NCI-H510A treated with DMSO at 0.1 percent for 48 hours (cell line): ENCODE data around the gene IQCE.

Experiments used
- DNase-seq: peaks from one replicate; lab custom pipeline; 2025; lab: John Stamatoyannopoulos, UW

The IQCE gene

GRCh38 chr7:2646680-2647571 lies 88.1 kb downstream of the IQCE start:
- no peak for DNase-seq

- no peak for DNase-seq
Observed at GRCh38 chr7:2647594-2648172, 88.9 kb downstream of the IQCE start.

- DNase-seq = no peak
Observed at GRCh38 chr7:2649139-2649838, 90.5 kb downstream of the IQCE start.

- DNase-seq = no peak
Observed at GRCh38 chr7:2649991-2650390, 91.2 kb downstream of the IQCE start.

GRCh38 chr7:2650451-2650850 lies 91.7 kb downstream of the IQCE start:
- DNase-seq = no peak

- DNase-seq = no peak
Observed at GRCh38 chr7:2651336-2651735, 92.6 kb downstream of the IQCE start.

GRCh38 chr7:2651847-2652735 lies 93.3 kb downstream of the IQCE start:
- no peak for DNase-seq

- DNase-seq = no peak
Observed at GRCh38 chr7:2652736-2653060, 93.9 kb downstream of the IQCE start.

- DNase-seq = no peak
Observed at GRCh38 chr7:2654059-2654458, 95.3 kb downstream of the IQCE start.

- DNase-seq = no peak
Observed at GRCh38 chr7:2655870-2656614, 97.3 kb downstream of the IQCE start.

- no peak for DNase-seq
Observed at GRCh38 chr7:2657208-2657607, 98.4 kb downstream of the IQCE start.

GRCh38 chr7:2657920-2658671 lies 99.3 kb downstream of the IQCE start:
- no peak for DNase-seq

GRCh38 chr7:2658941-2659340 lies 100.2 kb downstream of the IQCE start:
- DNase-seq = no peak

GRCh38 chr7:2659556-2660358 lies 101.0 kb downstream of the IQCE start:
- DNase-seq = no peak

- no peak for DNase-seq
Observed at GRCh38 chr7:2660359-2661095, 101.7 kb downstream of the IQCE start.

- DNase-seq = no peak
Observed at GRCh38 chr7:2661096-2661449, 102.3 kb downstream of the IQCE start.

GRCh38 chr7:2661602-2662272 lies 103.0 kb downstream of the IQCE start:
- no peak for DNase-seq

- no peak for DNase-seq
Observed at GRCh38 chr7:2662273-2663120, 103.7 kb downstream of the IQCE start.
